Trophoblast cell (in vitro differentiated cells and primary cell): ENCODE data around the gene ZGPAT.

Experiments
- DNase-seq, 2 donors: peaks; one replicate each; pipeline ENCODE4 v3.0.0-alpha.2; 2016
- H2AFZ ChIP-seq: 2 replicates; pipeline ENCODE4 v1.6.1; 2013; ENCODE audit warnings: low read length, moderate library complexity, mild to moderate bottlenecking; ENCODE audit not compliant: insufficient read depth, poor library complexity
- H2AK5ac ChIP-seq: 2 replicates; pipeline ENCODE4 v1.6.1; 2013; ENCODE audit warnings: mild to moderate bottlenecking, low read length
- H2BK120ac ChIP-seq: 2 replicates; pipeline ENCODE4 v1.6.1; 2013; ENCODE audit warnings: low read length, mild to moderate bottlenecking, moderate library complexity; ENCODE audit not compliant: insufficient read depth, poor library complexity
- H2BK12ac ChIP-seq: 2 replicates; pipeline ENCODE4 v1.6.1; 2013; ENCODE audit warnings: mild to moderate bottlenecking, low read length, moderate library complexity
- H2BK5ac ChIP-seq: 2 replicates; pipeline ENCODE4 v1.6.1; 2013; ENCODE audit warnings: low read length, low read depth, moderate library complexity, mild to moderate bottlenecking; ENCODE audit not compliant: poor library complexity
- H3K14ac ChIP-seq: 2 replicates; pipeline ENCODE4 v1.6.1; 2013; ENCODE audit warnings: mild to moderate bottlenecking, low read length
- H3K18ac ChIP-seq: 2 replicates; pipeline ENCODE4 v1.6.1; 2013; ENCODE audit warnings: mild to moderate bottlenecking, low read length
- H3K23ac ChIP-seq: 2 replicates; pipeline ENCODE4 v1.6.1; 2013; ENCODE audit warnings: low read length
- H3K27ac ChIP-seq: 2 replicates; pipeline ENCODE4 v1.5.1; 2013; ENCODE audit warnings: low read depth, mild to moderate bottlenecking, inconsistent platforms, low read length, moderate library complexity
- H3K27me3 ChIP-seq: 2 replicates; pipeline ENCODE4 v1.6.1; 2013; ENCODE audit warnings: inconsistent platforms, mild to moderate bottlenecking, low read length, moderate library complexity; ENCODE audit not compliant: insufficient read depth
- H3K36me3 ChIP-seq, 2 experiments: 1 replicate in 1 of 2; 2 replicates in 1 of 2; pipeline ENCODE4 v1.6.1; 2013; ENCODE audit warnings: low read length in 2 of 2, mild to moderate bottlenecking in 2 of 2, moderate library complexity in 1 of 2; ENCODE audit not compliant: insufficient read depth in 2 of 2, control insufficient read depth in 1 of 2
- H3K4ac ChIP-seq: 2 replicates; pipeline ENCODE4 v1.6.1; 2013; ENCODE audit warnings: low read depth, mild to moderate bottlenecking, low read length, moderate library complexity
- H3K4me1 ChIP-seq, 2 experiments: 1 replicate in 1 of 2; 2 replicates in 1 of 2; pipeline ENCODE4 v1.6.1; 2013; ENCODE audit warnings: low read length in 2 of 2, mild to moderate bottlenecking in 2 of 2, moderate library complexity in 1 of 2; ENCODE audit not compliant: insufficient read depth in 2 of 2, control insufficient read depth in 1 of 2
- H3K4me2 ChIP-seq: 2 replicates; pipeline ENCODE4 v1.6.1; 2013; ENCODE audit warnings: inconsistent platforms, mild to moderate bottlenecking, low read length, moderate library complexity
- H3K4me3 ChIP-seq: 2 replicates; pipeline ENCODE4 v1.5.1; 2013; ENCODE audit warnings: mild to moderate bottlenecking, low read depth, low read length, inconsistent platforms
- H3K79me1 ChIP-seq: one replicate; pipeline ENCODE4 v1.6.1; 2013; ENCODE audit warnings: low read length
- H3K79me2 ChIP-seq: 2 replicates; pipeline ENCODE4 v1.6.1; 2013; ENCODE audit warnings: low read length, mild to moderate bottlenecking; ENCODE audit not compliant: control insufficient read depth, insufficient read depth, poor library complexity
- H3K9ac ChIP-seq: 2 replicates; pipeline ENCODE4 v1.6.1; 2013; ENCODE audit warnings: mild to moderate bottlenecking, low read length
- H3K9me3 ChIP-seq: 2 replicates; pipeline ENCODE4 v1.6.1; 2013; ENCODE audit warnings: low read depth, mild to moderate bottlenecking, control low read depth, inconsistent platforms, low read length; ENCODE audit not compliant: insufficient read depth
- H4K12ac ChIP-seq: 2 replicates; pipeline ENCODE4 v1.6.1; 2013; ENCODE audit warnings: low read depth, mild to moderate bottlenecking, low read length, moderate library complexity
- H4K8ac ChIP-seq: 2 replicates; pipeline ENCODE4 v1.6.1; 2013; ENCODE audit warnings: low read depth, mild to moderate bottlenecking, low read length, moderate library complexity
- H4K91ac ChIP-seq: one replicate; pipeline ENCODE4 v1.6.1; 2013; ENCODE audit warnings: low read depth, mild to moderate bottlenecking, low read length, moderate library complexity
- WGBS: extraction: QIAGEN DNeasy Blood & Tissue Kit; methylation state at CpG from one replicate; pipeline ENCODE4 v1.1.7; 2013; ENCODE audit warnings: missing lambda C conversion rate; ENCODE audit not compliant: insufficient read length, insufficient coverage; ENCODE audit errors: extremely low coverage; 5-methylcytosine and 5-hydroxymethylcytosine counted together

Gene ZGPAT

GRCh38 chr20:63733117-63733516 lies 25.3 kb downstream of the ZGPAT start:
- no peak overlapping the region for H3K23ac ChIP-seq
- peaks cover 0 to 1% of the 10 kb centered on the region in 2 experiments for H3K4me1 ChIP-seq
- no peak for DNase-seq
- no peaks in the 10 kb centered on the region for H3K79me1 ChIP-seq
- peaks cover 8% of the 10 kb centered on the region for H3K9me3 ChIP-seq
- H3K18ac ChIP-seq = no peak overlapping the region
- no peaks in the 10 kb centered on the region for H3K27me3 ChIP-seq
- no peak overlapping the region for H2AK5ac ChIP-seq
- H3K4ac ChIP-seq = no peak overlapping the region
- H2AFZ ChIP-seq = no peak overlapping the region
- H4K12ac ChIP-seq = no peak overlapping the region
- no peak overlapping the region for H4K8ac ChIP-seq
- H3K27ac ChIP-seq = no peak overlapping the region
- H4K91ac ChIP-seq = no peak overlapping the region
- H3K9ac ChIP-seq = no peak overlapping the region
- H3K4me2 ChIP-seq = no peak overlapping the region
- WGBS = no CpG with 5 or more reads among the region's 13 CpGs
- H3K79me2 ChIP-seq = no peaks in the 10 kb centered on the region
- H2BK12ac ChIP-seq = no peak overlapping the region
- H2BK5ac ChIP-seq = no peak overlapping the region
- no peak overlapping the region for H3K4me3 ChIP-seq
- no peak overlapping the region for H2BK120ac ChIP-seq
- H3K36me3 ChIP-seq = peaks cover 37 to 44% of the 10 kb centered on the region in 2 experiments
- no peak overlapping the region for H3K14ac ChIP-seq

GRCh38 chr20:63733579-63734081 lies 25.8 kb downstream of the ZGPAT start:
- H3K36me3 ChIP-seq = peaks cover 37 to 39% of the 10 kb centered on the region in 2 experiments
- no peak overlapping the region for H4K8ac ChIP-seq
- H3K18ac ChIP-seq = no peak overlapping the region
- H3K27me3 ChIP-seq = no peaks in the 10 kb centered on the region
- no peak overlapping the region for H3K4me3 ChIP-seq
- no peak overlapping the region for H4K91ac ChIP-seq
- peaks cover 4 to 5% of the 10 kb centered on the region in 2 experiments for H3K4me1 ChIP-seq
- H3K23ac ChIP-seq = no peak overlapping the region
- H3K9me3 ChIP-seq = peaks cover 8% of the 10 kb centered on the region
- no peak overlapping the region for H3K9ac ChIP-seq
- no peak overlapping the region for H3K27ac ChIP-seq
- no CpG with 5 or more reads among the region's 18 CpGs for WGBS
- DNase-seq = no peak
- H3K79me1 ChIP-seq = no peaks in the 10 kb centered on the region
- no peak overlapping the region for H2BK120ac ChIP-seq
- H3K4ac ChIP-seq = no peak overlapping the region
- no peak overlapping the region for H4K12ac ChIP-seq
- H2BK12ac ChIP-seq = no peak overlapping the region
- no peak overlapping the region for H2AK5ac ChIP-seq
- H2BK5ac ChIP-seq = no peak overlapping the region
- no peak overlapping the region for H2AFZ ChIP-seq
- no peaks in the 10 kb centered on the region for H3K79me2 ChIP-seq
- H3K4me2 ChIP-seq = no peak overlapping the region
- H3K14ac ChIP-seq = no peak overlapping the region

GRCh38 chr20:63734111-63734945 lies 26.5 kb downstream of the ZGPAT start:
- Histone ChIP-seq H3K79me2 (no peaks in the 10 kb centered on the region), H3K27me3 (no peaks in the 10 kb centered on the region), H4K12ac (no peak overlapping the region)

GRCh38 chr20:63734946-63735858 lies 27.4 kb downstream of the ZGPAT start:
- Histone ChIP-seq H4K12ac (no peak overlapping the region), H3K9ac (no peak overlapping the region), H3K4me3 (no peak overlapping the region), H2BK120ac (no peak overlapping the region), H4K91ac (no peak overlapping the region), H3K14ac (no peak overlapping the region), H3K79me2 (peaks cover under 1% of the 10 kb centered on the region), H2BK12ac (no peak overlapping the region), H3K79me1 (peaks cover 3% of the 10 kb centered on the region), H2BK5ac (no peak overlapping the region), H3K18ac (no peak overlapping the region), H3K9me3 (peaks cover 8% of the 10 kb centered on the region), H3K4me2 (no peak overlapping the region), H2AFZ (no peak overlapping the region), H3K23ac (no peak overlapping the region), H3K4me1 (peaks cover 6 to 8% of the 10 kb centered on the region in 2 experiments), H2AK5ac (no peak overlapping the region), H3K27me3 (no peaks in the 10 kb centered on the region), H3K27ac (no peak overlapping the region), H3K4ac (no peak overlapping the region), H3K36me3 (peaks cover 35 to 36% of the 10 kb centered on the region in 2 experiments), H4K8ac (no peak overlapping the region)
- WGBS = no CpG with 5 or more reads among the region's 48 CpGs
- DNase-seq = no peak

More at GRCh38 chr20:63734111-63734945, 26.5 kb downstream of the ZGPAT start:
- no peak overlapping the region for H3K23ac ChIP-seq
- H2AFZ ChIP-seq = no peak overlapping the region
- no peak overlapping the region for H3K9ac ChIP-seq
- no peak overlapping the region for H3K18ac ChIP-seq
- no peak overlapping the region for H2BK120ac ChIP-seq
- no peak overlapping the region for H2BK5ac ChIP-seq
- H3K4me3 ChIP-seq = no peak overlapping the region
- peaks cover 2% of the 10 kb centered on the region for H3K79me1 ChIP-seq
- H3K14ac ChIP-seq = no peak overlapping the region
- H4K91ac ChIP-seq = no peak overlapping the region
- H2AK5ac ChIP-seq = no peak overlapping the region
- H3K27ac ChIP-seq = no peak overlapping the region
- peaks cover 8% of the 10 kb centered on the region for H3K9me3 ChIP-seq
- H4K8ac ChIP-seq = no peak overlapping the region
- peaks cover 37 to 39% of the 10 kb centered on the region in 2 experiments for H3K36me3 ChIP-seq
- no peak for DNase-seq
- H3K4ac ChIP-seq = no peak overlapping the region
- H3K4me2 ChIP-seq = no peak overlapping the region
- WGBS = no CpG with 5 or more reads among the region's 25 CpGs
- peaks cover 6 to 8% of the 10 kb centered on the region in 2 experiments for H3K4me1 ChIP-seq
- no peak overlapping the region for H2BK12ac ChIP-seq
